GM12878 (cell line): ENCODE measurements around the gene UBXN4. TPM values are rescaled to one million over a fixed set of nuclear protein-coding genes. Genes with fewer than 3 reads are reported as not detected.
A peak's percentile ranks its signal among the peaks of the same experiment; 100 is the strongest.
"Not testable (repeated sequence)": the region's sequence is repeated elsewhere in the genome, so short reads cannot be mapped to it uniquely, and the experiment has no call there.

Experiments used
- ATAC-seq: fragments of 200-7000 bp; cut with Tn5 transposase; 3 replicates; pipeline ENCODE4 v1.9.1; 2020; ENCODE audit warnings: mild to moderate bottlenecking, moderate library complexity
- BruUV-seq: library from RNA; stranded (reverse); fragments of 400-500 nt; replicated peaks from 2 replicates; lab custom pipeline; 2021; lab: Mats Ljungman, UMichigan
- CTCF ChIA-PET: fragments of 300-600 bp; sonication (Branson Sonifier 250); formaldehyde crosslinking; extraction: SDS; loops from one replicate; lab custom pipeline; 2021; ENCODE audit warnings: inconsistent platforms; lab: Yijun Ruan, JAX
- POLR2A ChIA-PET: fragments of 350-600 bp; formaldehyde crosslinking; extraction: SDS; loops from one replicate; lab custom pipeline; 2021; ENCODE audit warnings: inconsistent platforms; lab: Charles Lee
- RAD21 ChIA-PET: fragments of 300-600 bp; sonication (Branson Sonifier 250); formaldehyde crosslinking; loops from one replicate; lab custom pipeline; 2023; ENCODE audit warnings: antibody characterized with exemption; ENCODE audit not compliant: unreplicated experiment; lab: Charles Lee
- SMC1A ChIA-PET: fragments of 300-600 bp; sonication (Branson Sonifier 250); formaldehyde crosslinking; loops from one replicate; lab custom pipeline; 2023; ENCODE audit not compliant: unreplicated experiment, uncharacterized antibody; lab: Charles Lee
- DNase-seq: peaks from one replicate; pipeline ENCODE4 v3.0.0-alpha.2; 2011; ENCODE audit warnings: low read depth, low spot score
- FAIRE-seq: peaks from 3 replicates; lab custom pipeline; 2011; peaks lifted over from hg19 to GRCh38; lab: Jason Lieb, UNC
- H2AFZ ChIP-seq: 2 replicates; pipeline ENCODE4 v1.6.0; 2011; ENCODE audit warnings: low read depth, low read length, control low read depth; ENCODE audit not compliant: control insufficient read depth
- H3K27ac ChIP-seq: 2 replicates; pipeline ENCODE4 v1.5.1; 2011; ENCODE audit warnings: control low read depth; ENCODE audit not compliant: control insufficient read depth, insufficient read depth
- H3K27me3 ChIP-seq, 2 experiments: replicated peaks in 1 of 2; 2 replicates each; pipeline versions ENCODE4 v1.6.0 to v1.6.1; 2011; ENCODE audit warnings: low read length in 1 of 2; ENCODE audit not compliant: control insufficient read depth in 2 of 2, insufficient read depth in 2 of 2
- H3K36me3 ChIP-seq, 2 experiments: 2 replicates each; pipeline ENCODE4 v1.5.1; 2011; ENCODE audit warnings: low read length in 1 of 2; ENCODE audit not compliant: control insufficient read depth in 2 of 2, insufficient read depth in 2 of 2
- H3K4me1 ChIP-seq: 2 replicates; pipeline ENCODE4 v1.6.1; 2011; ENCODE audit warnings: mild to moderate bottlenecking, low read length, moderate library complexity, mixed read lengths; ENCODE audit not compliant: control insufficient read depth, insufficient read depth
- H3K4me2 ChIP-seq: 2 replicates; pipeline ENCODE4 v1.6.0; 2011; ENCODE audit warnings: control low read depth; ENCODE audit not compliant: control insufficient read depth, insufficient read depth
- H3K4me3 ChIP-seq: fragments of 200-600 bp; sonication (generic); 2 replicates; pipeline ENCODE4 v1.5.1; 2016
- H3K79me2 ChIP-seq: 2 replicates; pipeline ENCODE4 v1.6.0; 2011; ENCODE audit warnings: low read length; ENCODE audit not compliant: control insufficient read depth, insufficient read depth
- H3K9ac ChIP-seq: 2 replicates; pipeline ENCODE4 v1.8.0; 2011; ENCODE audit warnings: low read length, control low read depth, mixed read lengths; ENCODE audit not compliant: control insufficient read depth, insufficient read depth
- H3K9me3 ChIP-seq: replicated peaks from 3 replicates; pipeline ENCODE4 v1.5.1; 2011; ENCODE audit warnings: mild to moderate bottlenecking, low read length; ENCODE audit not compliant: control insufficient read depth, insufficient read depth
- H4K20me1 ChIP-seq: 2 replicates; pipeline ENCODE4 v1.6.0; 2011; ENCODE audit not compliant: control insufficient read depth, insufficient read depth
- ASH2L ChIP-seq: fragments of 300-600, 200-600 bp; sonication (generic); IDR thresholded peaks from 2 replicates; pipeline ENCODE4 v1.6.1; 2017; ENCODE audit warnings: low read depth, mild to moderate bottlenecking, borderline replicate concordance
- IRF4 ChIP-seq: IDR thresholded peaks from 2 replicates; pipeline ENCODE4 v1.6.1; 2011; ENCODE audit warnings: low read depth, low read length
- PAX5 ChIP-seq: IDR thresholded peaks from 2 replicates; pipeline ENCODE4 v1.6.1; 2011; ENCODE audit warnings: low read depth, low read length, borderline replicate concordance
- POU2F2 ChIP-seq: IDR thresholded peaks from 3 replicates; pipeline ENCODE4 v1.6.1; 2011; ENCODE audit warnings: low read depth, mild to moderate bottlenecking, low read length, borderline replicate concordance
- SIN3A ChIP-seq: IDR thresholded peaks from 2 replicates; pipeline ENCODE4 v1.6.1; 2012; ENCODE audit warnings: low read depth, low read length, improper control_type of control experiment
- SRF ChIP-seq, 2 experiments: IDR thresholded peaks; 2 replicates each; pipeline ENCODE4 v1.6.1; 2011; ENCODE audit warnings: low read depth in 2 of 2, low read length in 2 of 2, mild to moderate bottlenecking in 1 of 2, moderate library complexity in 1 of 2
- TAF1 ChIP-seq: IDR thresholded peaks from 2 replicates; pipeline ENCODE4 v1.6.1; 2011; ENCODE audit warnings: mild to moderate bottlenecking, low read depth, low read length, borderline replicate concordance
- WRNIP1 ChIP-seq: IDR thresholded peaks from 2 replicates; pipeline ENCODE4 v1.6.1; 2011; ENCODE audit warnings: low read depth, low read length, improper control_type of control experiment, borderline replicate concordance
- ZBTB40 ChIP-seq: fragments of 450-650 bp; IDR thresholded peaks from 2 replicates; pipeline ENCODE4 v1.6.1; 2016; ENCODE audit warnings: mild to moderate bottlenecking, moderate library complexity, borderline replicate concordance
- WGBS: methylation state at CpG from one replicate; pipeline ENCODE4 v1.1.6; 2016; ENCODE audit warnings: low lambda C conversion rate; ENCODE audit not compliant: insufficient replicate concordance, insufficient coverage; ENCODE audit errors: missing lambda C conversion rate; 5-methylcytosine and 5-hydroxymethylcytosine counted together
- in situ Hi-C: fragments of 300-500 bp; cut with MboI; formaldehyde crosslinking; loops from 9 replicates; pipeline ENCODE4 v1.14.3; 2018; ENCODE audit warnings: mixed read lengths
- intact Hi-C: fragments of 100-400 bp; cut with micrococcal nuclease; formaldehyde crosslinking; loops from one replicate; pipeline ENCODE4 v1.14.2; 2022; ENCODE audit not compliant: unreplicated experiment
- polyA plus RNA-seq, 11 experiments: library from polyadenylated mRNA; depleted of rRNA in 4 of 11; unstranded in 6 of 11; stranded (reverse) in 5 of 11; fragments of >200 nt; fragmentation: Nextera tagmentation in 4 of 11; fragmentation: Illumina TruSeq in 1 of 11; extraction: Ambion mirVana in 4 of 11; extraction: Trizol in 1 of 11; gene quantifications; 1 replicate in 1 of 11; 2 replicates in 10 of 11; pipeline versions ENCODE4 v1.2.1 to v1.2.3, GENCODE V29; 2011 to 2016; ENCODE audit warnings: inconsistent platforms in 2 of 11, missing spikeins in 2 of 11, low read depth in 1 of 11
- total RNA-seq, 4 experiments: library from RNA; depleted of rRNA in 3 of 4; stranded (reverse); fragments of >200 nt in 3 of 4; fragmentation: Illumina TruSeq in 1 of 4; extraction: Trizol in 1 of 4; gene quantifications; 2 replicates each; pipeline versions ENCODE4 v1.2.1 to v1.2.3, GENCODE V29; 2013 to 2021
- TF ChIP-seq, protein P1 (sequence below): IDR thresholded peaks from 2 replicates; pipeline ENCODE4 v1.6.1; 2011; ENCODE audit warnings: borderline replicate concordance, low read depth, mild to moderate bottlenecking, moderate library complexity, mixed read lengths, low read length; ENCODE audit not compliant: insufficient read depth; ENCODE audit errors: extremely low read length

The UBXN4 gene
- total and polyA plus RNA-seq, 10 of the 15 experiments (the other 5 are each of a cell fraction or from before 2014, with no cell fraction given): 52.6 to 133 (median 71.9) TPM

- TF ChIP-seq SIN3A (no peak), POU2F2 (no peak), ASH2L (no peak), PAX5 (no peak), IRF4 (no peak), SRF (IDR thresholded peaks at IDR 0.05; ENCODE audit: low read depth in 2 of 2, low read length in 2 of 2) (no peak), WRNIP1 (no peak), TAF1 (no peak)
- TF ChIP-seq, protein P1, sequence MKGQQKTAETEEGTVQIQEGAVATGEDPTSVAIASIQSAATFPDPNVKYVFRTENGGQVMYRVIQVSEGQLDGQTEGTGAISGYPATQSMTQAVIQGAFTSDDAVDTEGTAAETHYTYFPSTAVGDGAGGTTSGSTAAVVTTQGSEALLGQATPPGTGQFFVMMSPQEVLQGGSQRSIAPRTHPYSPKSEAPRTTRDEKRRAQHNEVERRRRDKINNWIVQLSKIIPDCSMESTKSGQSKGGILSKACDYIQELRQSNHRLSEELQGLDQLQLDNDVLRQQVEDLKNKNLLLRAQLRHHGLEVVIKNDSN: no peak
These were observed 61.6 kb downstream of the UBXN4 start (continued) for GRCh38 chr2:135803278-135803677.

- H3K9ac ChIP-seq, intact Hi-C loops, DNase-seq, H3K79me2 ChIP-seq, H3K36me3 ChIP-seq, BruUV-seq, H3K27ac ChIP-seq, H3K9me3 ChIP-seq, H3K27me3 ChIP-seq, H3K4me1 ChIP-seq, FAIRE-seq, H3K4me2 ChIP-seq, H3K4me3 ChIP-seq, H2AFZ ChIP-seq, ATAC-seq, H4K20me1 ChIP-seq, in situ Hi-C loops, RAD21 ChIA-PET: not testable (repeated sequence)
- WGBS: 82% methylated on average over 3 of the region's 3 CpGs
- ChIA-PET CTCF (interaction anchor here (3.4 kb wide), 1 partner anchor 10 kb away, joined by 24 read pairs; no protein-coding TSS in a partner anchor), POLR2A (interaction anchor here (0.7 kb wide), 1 partner anchor 697 kb away, joined by 3 read pairs; no protein-coding TSS in a partner anchor), SMC1A (interaction anchor here (1.4 kb wide), 1 partner anchor 10 kb away, joined by 4 read pairs; no protein-coding TSS in a partner anchor)
- peak; percentile 69; the same call in 1 of the 2 replicates for TF ChIP-seq ZBTB40
These were observed 66.2 kb downstream of the UBXN4 start for GRCh38 chr2:135807874-135808273.
